C4-2B (cell line): ENCODE data around the gene CA5A.
"Not testable (repeated sequence)": the region's sequence is repeated elsewhere in the genome, so short reads cannot be mapped to it uniquely, and the experiment has no call there.

ENCODE experiments used
- CTCF ChIP-seq: fragments of 450-650 bp; conservative IDR thresholded peaks from 2 replicates; pipeline ENCODE4 v1.5.1; 2017; ENCODE audit warnings: mild to moderate bottlenecking
- ZFX ChIP-seq: fragments of 450-650 bp; IDR thresholded peaks from 2 replicates; pipeline ENCODE4 v1.6.1; 2017

GRCh38 chr16:87896176-87896890 is 40.0 kb downstream of the CA5A start:
- not testable (repeated sequence) for TF ChIP-seq CTCF, ZFX
